Activated CD4-positive, alpha-beta T cell treated with anti-CD3 and anti-CD28 coated beads for 1 hour (primary cell): ENCODE results near the gene KIF21A.
"Not testable (repeated sequence)": the region's sequence is repeated elsewhere in the genome, so short reads cannot be mapped to it uniquely, and the experiment has no call there.

Experiments used
- DNase-seq: peaks from one replicate; pipeline ENCODE4 v3.0.0-alpha.2; 2020

The KIF21A gene

GRCh38 chr12:39332661-39333175 lies 110.2 kb downstream of the KIF21A start:
- no peak for DNase-seq

- no peak for DNase-seq
Observed at GRCh38 chr12:39331539-39332261, 111.2 kb downstream of the KIF21A start.

GRCh38 chr12:39329876-39330275 lies 113.0 kb downstream of the KIF21A start:
- DNase-seq: no peak

- no peak for DNase-seq
Observed at GRCh38 chr12:39329018-39329417, 113.9 kb downstream of the KIF21A start.

- no peak for DNase-seq
Observed at GRCh38 chr12:39327965-39328364, 115.0 kb downstream of the KIF21A start.

GRCh38 chr12:39327510-39327909 lies 115.4 kb downstream of the KIF21A start:
- no peak for DNase-seq

GRCh38 chr12:39319180-39319579 lies 123.7 kb downstream of the KIF21A start:
- DNase-seq: no peak

- no peak for DNase-seq
Observed at GRCh38 chr12:39314547-39314946, 128.4 kb downstream of the KIF21A start.

GRCh38 chr12:39309516-39309915 lies 133.4 kb downstream of the KIF21A start:
- no peak for DNase-seq

- DNase-seq: no peak
Observed at GRCh38 chr12:39301422-39301821, 141.5 kb downstream of the KIF21A start.

- DNase-seq: no peak
Observed at GRCh38 chr12:39300799-39301198, 142.1 kb downstream of the KIF21A start.

- DNase-seq: no peak
Observed at GRCh38 chr12:39297891-39298290, 145.0 kb downstream of the KIF21A start.

GRCh38 chr12:39296496-39296895 lies 146.4 kb downstream of the KIF21A start:
- no peak for DNase-seq

- DNase-seq: not testable (repeated sequence)
Observed at GRCh38 chr12:39295593-39295992, 147.3 kb downstream of the KIF21A start.

GRCh38 chr12:39294715-39295114 lies 148.2 kb downstream of the KIF21A start:
- no peak for DNase-seq

- DNase-seq: no peak
Observed at GRCh38 chr12:39292125-39292630, 150.7 kb downstream of the KIF21A start.

GRCh38 chr12:39287817-39288216 lies 155.1 kb downstream of the KIF21A start:
- DNase-seq: no peak

GRCh38 chr12:39287409-39287808 lies 155.5 kb downstream of the KIF21A start:
- DNase-seq: no peak

GRCh38 chr12:39278426-39278825 lies 164.5 kb downstream of the KIF21A start:
- no peak for DNase-seq

GRCh38 chr12:39277416-39277815 lies 165.5 kb downstream of the KIF21A start:
- DNase-seq: no peak

- no peak for DNase-seq
Observed at GRCh38 chr12:39275846-39276245, 167.1 kb downstream of the KIF21A start.

GRCh38 chr12:39272871-39273655 lies 169.9 kb downstream of the KIF21A start:
- DNase-seq: no peak

GRCh38 chr12:39269492-39269891 lies 173.4 kb downstream of the KIF21A start:
- no peak for DNase-seq

GRCh38 chr12:39267886-39268285 lies 175.0 kb downstream of the KIF21A start:
- DNase-seq: no peak
